MCF 10A (cell line): Measurements from ENCODE around the gene CSNK1E. TPM values are rescaled to one million over a fixed set of nuclear protein-coding genes. Genes with fewer than 3 reads are reported as not detected.
A peak's percentile ranks its signal among the peaks of the same experiment; 100 is the strongest.

ENCODE experiments used
- BruUV-seq: library from RNA; stranded (reverse); fragments of 400-500 nt; replicated peaks from 2 replicates; lab custom pipeline; 2021; lab: Mats Ljungman, UMichigan
- CTCF ChIA-PET: fragments of 300-600 bp; sonication (Branson Sonifier 250); formaldehyde crosslinking; extraction: SDS; loops from one replicate; lab custom pipeline; 2021; ENCODE audit warnings: antibody characterized with exemption, inconsistent platforms; lab: Yijun Ruan, JAX
- POLR2A ChIA-PET: fragments of 300-600, 350-650 bp; sonication (Branson Sonifier 250); formaldehyde crosslinking; extraction: SDS; loops from one replicate; lab custom pipeline; 2020; ENCODE audit warnings: antibody characterized with exemption, inconsistent platforms; lab: Yijun Ruan, JAX
- DNase-seq: peaks from one replicate; pipeline ENCODE4 v3.0.0-alpha.2; 2018; ENCODE audit not compliant: unreplicated experiment
- H3K27ac Mint-ChIP-seq: one replicate; pipeline ENCODE4 v1.8.0; 2022; ENCODE audit warnings: mild to moderate bottlenecking, low read depth, mixed read lengths; ENCODE audit not compliant: unreplicated experiment
- H3K27me3 Mint-ChIP-seq: one replicate; pipeline ENCODE4 v1.8.0; 2022; ENCODE audit warnings: mixed read lengths; ENCODE audit not compliant: insufficient read depth, unreplicated experiment
- H3K36me3 Mint-ChIP-seq: one replicate; pipeline ENCODE4 v1.8.0; 2022; ENCODE audit warnings: mild to moderate bottlenecking, moderate library complexity, mixed read lengths; ENCODE audit not compliant: insufficient read depth, unreplicated experiment
- H3K4me1 Mint-ChIP-seq: one replicate; pipeline ENCODE4 v1.8.0; 2022; ENCODE audit warnings: mixed read lengths; ENCODE audit not compliant: insufficient read depth, unreplicated experiment
- H3K4me3 Mint-ChIP-seq: one replicate; pipeline ENCODE4 v1.8.0; 2022; ENCODE audit warnings: mild to moderate bottlenecking, moderate library complexity, mixed read lengths; ENCODE audit not compliant: unreplicated experiment
- H3K9me3 Mint-ChIP-seq: one replicate; pipeline ENCODE4 v1.8.0; 2022; ENCODE audit warnings: mixed read lengths; ENCODE audit not compliant: unreplicated experiment
- CTCF ChIP-seq: fragments of 200-600 bp; IDR thresholded peaks from one replicate; pipeline ENCODE4 v1.8.0; 2022; ENCODE audit warnings: antibody characterized with exemption, mild to moderate bottlenecking; ENCODE audit not compliant: unreplicated experiment
- intact Hi-C: fragments of 100-400 bp; cut with micrococcal nuclease; formaldehyde crosslinking; loops from 2 replicates; pipeline ENCODE4 v1.14.1; 2022
- total RNA-seq: library from RNA; stranded (reverse); gene quantifications from 2 replicates; pipeline ENCODE4 v1.2.3, GENCODE V29; 2022

The CSNK1E gene
- total RNA-seq, 1 experiment from 2014 or later: 425 TPM

GRCh38 chr22:38313384-38313955 is 3.8 kb downstream of the CSNK1E start:
- no peak for TF ChIP-seq CTCF
- Mint-ChIP-seq H3K27me3 (no peaks in the 10 kb centered on the region), H3K4me3 (peak overlapping the region; percentile 93), H3K9me3 (no peaks in the 10 kb centered on the region), H3K36me3 (peaks cover 62% of the 10 kb centered on the region), H3K27ac (peak overlapping the region; percentile 93), H3K4me1 (peaks cover 61% of the 10 kb centered on the region)
- intact Hi-C loops: loop anchor here (1.0 kb wide), 2 partner anchors 15 to 35 kb away; no protein-coding TSS in a partner anchor
- ChIA-PET POLR2A (interaction anchor here (0.6 to 10.0 kb wide), 14 partner anchors 8 to 993 kb away, joined by 3 to 146 read pairs (median 5); partner anchors contain the start of genes KDELR3, MAFF, PLA2G6 and TMEM184B), CTCF (interaction anchor here (1.6 kb wide), 1 partner anchor 8 kb away, joined by 10 read pairs; no protein-coding TSS in a partner anchor)
- DNase-seq: peak; percentile 95
- no TSS peak for BruUV-seq

DNA sequence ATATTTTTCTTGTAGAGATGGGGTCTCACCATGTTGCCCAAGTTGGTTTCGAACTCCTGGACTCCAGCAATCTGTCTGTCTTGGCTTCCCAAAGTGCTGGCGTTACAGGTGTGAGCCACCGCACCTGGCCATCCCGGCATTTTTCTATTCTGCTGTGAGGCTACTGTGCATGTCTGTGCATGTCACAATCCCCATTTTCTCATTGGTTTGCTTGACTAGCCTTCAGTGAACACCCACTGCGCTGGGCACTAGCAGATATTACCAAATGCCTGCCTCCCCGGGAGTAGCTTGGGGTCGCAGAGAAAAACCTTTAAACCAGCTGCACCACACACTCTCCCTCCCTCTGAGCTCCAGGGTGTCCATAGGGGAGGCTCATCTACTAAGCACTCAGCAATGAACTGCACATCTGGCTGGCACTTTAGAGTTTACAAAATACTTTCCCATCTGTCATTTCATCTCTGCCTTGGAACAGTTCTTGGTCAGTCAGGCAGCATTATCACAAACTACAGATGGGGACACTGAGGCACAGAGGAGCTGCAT is 4.9 kb downstream of the CSNK1E start:
- Mint-ChIP-seq H3K9me3 (no peaks in the 10 kb centered on the region), H3K4me1 (peaks cover 69% of the 10 kb centered on the region), H3K27me3 (no peaks in the 10 kb centered on the region), H3K36me3 (peaks cover 72% of the 10 kb centered on the region), H3K4me3 (peak overlapping the region; percentile 93), H3K27ac (peak overlapping the region; percentile 93)
- ChIA-PET CTCF (interaction anchor here (0.6 to 0.7 kb wide), 4 partner anchors 41 to 241 kb away, joined by 3 read pairs; no protein-coding TSS in a partner anchor), POLR2A (interaction anchor here (0.6 to 10.0 kb wide), 13 partner anchors 11 to 141 kb away, joined by 3 to 146 read pairs (median 5); partner anchors contain the start of genes MAFF, PLA2G6 and TMEM184B)
- intact Hi-C loops: no loop called here
- TF ChIP-seq CTCF: no peak
- BruUV-seq: no TSS peak
- DNase-seq: peak; percentile 82

GRCh38 chr22:38311323-38311620 is 6.0 kb downstream of the CSNK1E start:
- ChIA-PET CTCF (interaction anchor here (0.6 to 0.9 kb wide), 2 partner anchors 14 to 210 kb away, joined by 3 to 4 read pairs; no protein-coding TSS in a partner anchor), POLR2A (interaction anchor here (0.8 to 10.0 kb wide), 5 partner anchors 12 to 109 kb away, joined by 3 to 146 read pairs (median 10); partner anchors contain the start of genes MAFF and TMEM184B)
- peaks cover 83% of the 10 kb centered on the region for H3K36me3 Mint-ChIP-seq
- peak overlapping the region; percentile 93 for H3K27ac Mint-ChIP-seq
- H3K27me3 Mint-ChIP-seq: no peaks in the 10 kb centered on the region
- BruUV-seq: no TSS peak
- no peak for TF ChIP-seq CTCF
- no peak for DNase-seq
- no peak overlapping the region for H3K4me3 Mint-ChIP-seq
- no peaks in the 10 kb centered on the region for H3K9me3 Mint-ChIP-seq
- peaks cover 75% of the 10 kb centered on the region for H3K4me1 Mint-ChIP-seq
- intact Hi-C loops: no loop called here
